Hindlimb muscle (tissue), 1 donor: ENCODE data around the gene ISG20L2. TPM values are rescaled to one million over a fixed set of nuclear protein-coding genes. Genes with fewer than 3 reads are reported as not detected.

Experiments used
- DNase-seq: peaks from one replicate; pipeline ENCODE4 v3.0.0-alpha.2; 2013
- polyA plus RNA-seq: library from polyadenylated mRNA; unstranded; fragments of 120-200 nt; gene quantifications from one replicate; pipeline ENCODE4 v1.2.1, GENCODE V29; 2013; ENCODE audit not compliant: insufficient read length

ISG20L2 gene
- polyA plus RNA-seq, 1 donor = 24.0 TPM

GRCh38 chr1:156706657-156707416 is 21.7 kb downstream of the ISG20L2 start:
- peak; percentile 93 for DNase-seq

- peak; percentile 88 for DNase-seq
Measured at GRCh38 chr1:156705918-156706656, 22.5 kb downstream of the ISG20L2 start.

DNA sequence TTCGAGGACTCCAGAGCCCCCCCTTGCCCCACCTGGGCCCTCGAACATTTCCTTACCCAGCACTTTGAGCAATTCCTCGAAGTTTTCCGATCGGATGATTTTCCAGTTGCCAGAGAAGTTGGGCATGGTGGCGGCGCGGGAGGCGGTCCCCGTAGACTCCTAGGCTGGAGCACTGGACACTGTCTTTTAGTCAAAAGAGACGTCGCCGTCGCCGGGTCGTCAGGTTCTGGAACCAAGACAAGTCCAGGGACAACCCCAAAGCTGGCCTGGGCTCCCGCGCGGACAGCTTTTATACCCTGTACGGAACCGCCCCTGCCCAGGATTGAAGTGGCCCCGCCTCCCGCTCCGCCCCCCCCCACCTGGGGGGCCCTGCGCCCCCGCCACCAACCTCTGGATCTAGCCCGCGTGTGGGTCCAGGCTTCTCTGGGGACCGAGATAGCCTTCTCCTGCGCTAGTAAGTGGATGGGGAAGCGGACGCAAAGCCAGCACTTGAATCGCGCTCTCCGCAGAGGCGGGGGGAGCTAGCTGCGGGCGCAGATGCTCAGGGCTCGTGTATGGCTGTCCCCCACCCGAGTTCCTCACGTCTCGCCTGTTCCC is 23.1 kb downstream of the ISG20L2 start, which contains the start of gene CRABP2:
TSS of gene CRABP2 (minus strand) at position 263 of the 597 bp plus-strand sequence. CDS start at position 126, 137 bp downstream.
- DNase-seq = peak; percentile 83

DNA sequence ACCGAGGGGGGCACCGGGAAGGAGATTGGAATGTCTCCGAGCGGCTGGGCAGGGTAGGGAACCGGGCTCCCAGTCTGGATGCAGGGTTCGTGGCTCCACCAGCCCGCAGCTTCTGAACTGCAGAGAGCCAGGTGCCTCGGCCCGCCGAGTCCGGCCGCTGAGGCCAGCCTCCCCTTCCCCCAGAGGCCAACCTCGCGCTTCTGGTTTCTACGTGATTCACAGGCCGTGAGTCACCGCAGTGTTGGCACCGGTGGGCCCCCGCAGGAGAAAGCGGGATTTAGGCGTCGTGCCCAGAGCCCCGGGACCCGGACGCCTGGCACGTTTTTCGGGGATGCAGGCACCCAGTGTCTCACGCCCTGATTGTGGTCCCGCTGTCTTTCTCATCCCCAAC is 23.6 kb downstream of the ISG20L2 start:
- no peak for DNase-seq

- DNase-seq = no peak
Measured at GRCh38 chr1:156704166-156704711, 24.3 kb downstream of the ISG20L2 start.

GRCh38 chr1:156703741-156704140 is 24.8 kb downstream of the ISG20L2 start:
- DNase-seq = no peak

GRCh38 chr1:156703336-156703735 is 25.2 kb downstream of the ISG20L2 start:
- DNase-seq = no peak

DNA sequence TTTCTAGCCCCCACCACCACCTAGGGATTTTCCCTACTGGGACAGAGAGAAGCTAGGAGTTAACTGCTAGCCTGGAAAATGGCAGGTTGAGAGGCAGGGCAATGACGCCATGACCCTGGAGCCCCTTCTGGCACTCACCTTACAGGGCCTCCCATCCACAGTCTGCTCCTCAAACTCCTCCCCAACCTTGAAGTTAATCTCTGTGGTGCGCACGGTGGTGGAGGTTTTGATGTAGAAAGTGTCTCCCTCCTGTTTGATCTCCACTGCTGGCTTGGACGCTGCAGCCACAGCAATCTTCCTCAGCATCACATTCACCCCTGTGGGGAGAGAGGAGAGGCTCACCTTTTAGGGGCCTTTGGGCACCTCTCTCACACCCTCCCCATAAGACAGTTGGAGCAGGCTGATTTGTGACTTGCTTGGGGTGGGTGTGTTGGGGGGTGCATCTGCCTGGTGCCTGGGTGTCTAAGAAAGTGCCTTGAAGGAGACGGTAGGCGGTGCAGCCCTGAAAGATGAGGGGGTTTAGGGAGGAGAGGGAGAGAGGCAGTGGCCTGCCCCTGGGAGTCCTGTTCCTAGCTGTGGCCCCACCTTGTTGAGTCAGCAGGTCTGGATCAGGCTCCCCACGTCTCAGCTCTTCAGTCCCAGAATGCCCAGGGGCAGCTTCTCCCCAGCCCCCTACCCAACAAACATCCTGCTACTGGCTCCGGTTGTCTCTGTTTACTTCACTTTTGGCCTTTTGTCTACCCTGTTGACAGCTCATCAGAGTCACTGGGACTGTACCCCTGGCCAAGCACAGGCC is 27.6 kb downstream of the ISG20L2 start:
- DNase-seq = no peak

- no peak for DNase-seq
Measured at GRCh38 chr1:156698995-156699394, 29.6 kb downstream of the ISG20L2 start.

DNA sequence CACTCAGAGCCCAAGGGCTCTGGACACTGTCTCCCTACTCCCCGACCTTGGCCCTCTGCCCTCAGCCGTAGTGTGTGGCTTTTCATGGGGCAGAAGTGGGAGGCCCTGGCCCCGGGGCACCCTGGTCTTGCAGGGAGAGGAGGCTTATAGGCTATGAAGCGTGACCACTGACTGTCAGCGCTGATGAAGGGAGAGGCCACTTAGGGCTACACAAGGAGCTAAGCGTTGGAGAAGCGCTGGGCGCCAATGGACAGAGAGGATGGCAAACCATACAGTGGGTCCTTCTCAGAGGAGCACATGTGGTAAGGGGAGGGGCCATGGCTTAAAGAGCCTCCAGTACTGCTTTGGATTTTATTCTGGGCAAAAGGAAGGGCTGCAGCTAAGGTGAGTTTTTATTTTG is 31.1 kb downstream of the ISG20L2 start:
- DNase-seq = no peak

DNA sequence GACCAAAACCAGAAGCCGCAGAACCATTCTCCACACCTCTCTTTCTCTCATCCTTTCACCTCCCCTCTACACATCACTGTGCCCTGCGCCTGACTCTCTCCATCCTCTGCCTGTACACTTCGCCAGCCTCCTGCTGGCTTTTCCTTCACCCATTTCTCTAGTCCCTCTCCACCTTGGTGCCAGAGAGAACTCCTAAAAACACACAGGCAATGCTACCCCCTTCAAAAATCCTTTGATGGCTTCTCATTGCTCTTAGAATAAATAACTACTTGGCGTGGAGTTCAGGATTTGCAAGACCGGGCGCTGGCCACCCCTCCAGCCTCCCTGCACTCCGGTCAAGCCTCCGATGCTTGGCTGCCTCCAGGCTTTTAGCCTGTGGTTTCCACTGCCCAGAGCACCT is 31.8 kb downstream of the ISG20L2 start:
- DNase-seq = no peak

DNA sequence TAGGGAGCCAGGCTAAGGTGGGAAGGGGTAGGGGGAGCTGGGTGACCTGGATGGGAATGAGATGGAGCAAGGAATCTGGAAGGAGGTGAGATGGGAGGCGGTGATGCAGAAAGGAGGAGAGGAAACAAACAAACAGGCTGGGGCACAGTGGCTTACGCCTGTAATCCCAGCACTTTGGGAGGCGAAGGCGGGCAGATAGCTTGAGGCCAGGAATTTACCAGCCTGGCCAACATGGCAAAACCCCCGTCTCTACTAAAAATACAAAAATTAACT is 33.9 kb downstream of the ISG20L2 start:
- no peak for DNase-seq

DNA sequence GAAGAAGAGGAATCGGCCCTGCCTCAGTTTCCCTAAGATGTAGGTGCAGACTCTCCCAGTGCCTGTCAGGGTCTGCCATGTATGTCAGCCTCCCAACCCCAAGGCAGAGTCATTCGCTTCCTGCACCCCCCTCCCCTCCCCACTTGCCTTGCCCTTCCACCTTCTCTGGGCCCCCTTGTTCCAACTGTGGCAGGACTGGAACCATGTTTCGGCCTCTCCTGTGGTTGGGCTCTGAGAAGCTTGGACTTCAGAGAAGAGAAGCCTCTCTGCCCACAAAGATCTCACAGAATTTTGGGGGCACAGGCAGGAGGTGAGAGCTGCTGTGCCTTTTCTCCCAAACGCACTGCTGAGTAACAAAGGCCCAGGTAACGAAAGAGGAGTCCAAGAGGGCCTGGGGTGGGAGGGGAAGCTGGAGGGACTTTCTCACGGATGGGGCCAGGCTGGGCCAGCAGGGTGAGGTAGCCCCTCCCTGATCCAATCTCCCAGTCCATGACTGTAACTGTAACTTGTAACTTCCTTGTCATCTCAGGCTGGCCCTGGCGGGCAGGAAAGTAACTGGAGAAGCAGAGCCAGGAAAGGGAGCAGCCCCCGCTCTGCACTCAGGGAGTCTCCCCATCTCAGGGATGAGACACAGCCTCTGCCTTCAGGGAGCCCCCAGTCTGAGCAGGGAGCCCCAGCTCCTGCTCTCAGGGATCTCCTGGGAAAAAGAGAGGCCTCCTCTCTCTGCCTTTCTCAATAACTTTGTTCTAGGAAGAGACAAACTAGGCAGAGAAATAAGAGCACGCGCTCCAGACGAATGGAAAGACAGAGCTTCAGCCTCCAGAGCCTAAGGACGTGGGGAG is 34.5 kb downstream of the ISG20L2 start:
- DNase-seq = no peak

GRCh38 chr1:156692925-156693847 is 35.4 kb downstream of the ISG20L2 start:
- no peak for DNase-seq

DNA sequence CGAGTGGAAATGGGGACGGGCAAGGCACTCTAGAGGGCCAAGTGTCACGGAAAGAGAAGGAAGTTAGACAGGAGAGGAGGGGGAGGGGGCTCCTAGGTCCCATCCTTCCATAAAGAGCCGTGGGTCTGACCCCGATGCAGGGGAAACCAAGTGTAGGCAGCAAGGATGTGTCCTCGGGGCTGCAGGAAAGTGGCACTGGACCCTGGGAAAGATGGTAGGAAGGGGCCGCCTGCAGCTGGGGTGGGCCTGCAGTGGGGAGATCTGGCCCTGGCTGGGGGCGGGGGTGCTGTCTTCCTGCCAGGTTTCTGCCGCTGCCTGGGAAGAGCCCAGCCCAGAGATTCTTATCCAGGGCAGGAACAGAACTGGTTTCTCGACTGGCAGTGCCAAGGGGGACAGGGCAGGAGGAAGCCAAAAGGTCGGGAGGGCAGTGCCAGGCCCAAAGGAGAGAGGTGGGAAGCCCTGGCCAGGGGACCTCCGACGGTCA is 36.1 kb downstream of the ISG20L2 start:
- no peak for DNase-seq

DNA sequence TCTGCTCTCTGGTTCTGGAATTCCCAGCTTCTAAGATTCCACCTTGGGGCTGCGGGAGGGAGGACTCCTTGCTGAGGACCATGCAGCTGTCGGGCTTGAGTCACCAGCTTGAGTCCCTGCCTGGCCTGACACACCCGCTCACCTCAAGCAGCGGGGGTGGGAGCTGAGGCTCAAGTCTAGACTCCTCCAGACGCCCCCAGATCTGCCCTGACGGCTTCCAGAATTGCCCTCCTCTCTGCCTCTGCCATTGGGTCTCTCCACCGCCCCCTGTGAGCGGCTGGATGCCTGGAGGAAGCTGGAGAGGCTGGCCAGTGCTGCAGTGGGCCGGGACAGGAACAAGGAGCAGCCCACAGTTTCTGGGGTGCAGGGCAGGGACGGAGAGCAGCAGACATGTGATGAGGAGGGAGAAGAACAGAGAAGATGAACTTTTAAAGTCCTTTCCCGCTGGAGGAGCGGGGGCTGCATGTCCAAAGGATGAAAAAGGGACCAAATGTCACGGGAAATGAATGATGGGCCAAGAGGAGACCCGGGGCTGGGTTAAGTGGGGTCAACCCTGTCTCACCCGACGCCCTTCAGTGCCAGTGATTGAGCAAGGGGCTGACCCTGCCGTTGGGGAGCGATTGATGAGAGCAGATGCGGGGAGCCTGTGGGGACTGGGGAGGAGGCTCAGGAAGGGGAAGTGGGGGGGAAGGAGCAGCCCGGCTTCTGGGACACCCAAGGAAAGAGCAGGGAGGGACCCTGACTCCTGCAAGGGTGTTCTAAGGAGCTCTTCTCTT is 36.7 kb downstream of the ISG20L2 start:
- DNase-seq = no peak

DNA sequence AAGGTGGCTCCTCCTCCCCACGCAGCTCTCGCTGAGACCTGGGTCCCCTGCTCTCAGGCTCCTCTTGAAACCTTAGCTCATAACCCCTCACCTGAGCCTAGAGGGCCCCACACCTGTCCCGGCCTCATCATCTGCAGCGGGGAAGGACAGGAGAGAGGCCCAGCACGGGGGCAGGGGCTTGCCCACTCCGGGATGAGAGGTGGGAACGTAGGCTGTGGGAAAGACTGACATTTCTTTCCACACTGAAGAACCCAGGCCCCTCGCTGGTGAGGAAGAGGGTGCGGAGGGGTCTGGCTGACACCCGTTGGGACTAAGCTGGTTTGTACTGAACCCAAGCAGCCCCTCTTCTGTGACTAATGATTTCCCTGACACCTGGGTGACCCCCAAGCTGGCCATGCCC is 37.4 kb downstream of the ISG20L2 start:
- no peak for DNase-seq

DNA sequence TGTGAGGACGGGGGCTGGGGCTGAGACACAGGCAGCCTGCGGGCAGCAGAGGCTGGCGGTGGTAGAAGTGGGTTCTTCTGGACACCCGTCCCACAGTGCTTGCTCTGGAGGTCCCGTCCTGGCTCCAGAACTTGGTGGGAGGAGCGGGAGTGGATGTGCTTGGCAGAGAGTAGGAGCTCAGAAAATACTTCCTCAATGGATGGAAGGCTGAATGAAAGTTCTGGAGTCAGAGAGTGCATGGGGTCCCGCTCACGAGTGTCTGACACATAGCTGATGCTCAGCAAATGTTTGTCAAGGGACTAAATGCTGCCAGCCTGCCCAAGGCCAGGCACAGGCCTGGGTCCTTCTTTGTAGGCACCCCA is 37.9 kb downstream of the ISG20L2 start:
- DNase-seq = no peak

GRCh38 chr1:156689953-156690674 is 38.5 kb downstream of the ISG20L2 start:
- no peak for DNase-seq
